ENCODE results near the gene OR2T27.

OR2T27 gene

DNA sequence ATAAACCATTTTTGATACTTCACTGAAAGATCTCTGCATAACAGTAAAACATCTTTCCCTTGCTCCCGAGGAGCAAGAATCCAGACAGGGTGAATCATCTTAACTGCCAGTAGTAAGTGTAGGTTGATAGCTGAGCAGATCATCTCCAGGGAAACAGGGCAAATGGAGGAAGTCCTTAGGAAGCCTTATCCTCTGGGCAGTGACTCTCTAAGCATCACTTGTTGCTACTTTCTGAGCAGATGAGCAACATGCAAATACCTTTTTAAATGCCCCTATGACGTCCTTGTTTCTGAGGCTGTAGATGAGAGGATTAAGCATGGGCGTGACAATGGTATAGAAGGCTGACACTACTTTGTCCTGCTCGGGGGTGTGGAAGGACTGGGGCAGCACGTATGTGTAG is 29.4 kb downstream of the OR2T27 start:
- ChIA-PET CTCF (no interaction called here), POLR2A (no interaction called here)
- H3K27ac ChIP-seq (ENCODE audit: extremely low read depth, low read depth, low read length), result no peak overlapping the region
- no peaks in the 10 kb centered on the region for H3K9me3 ChIP-seq (ENCODE audit: control insufficient read depth, insufficient read depth, low read depth, low read length)
- H3K4me1 ChIP-seq (ENCODE audit: control insufficient read depth, insufficient read depth, low read length), result no peaks in the 10 kb centered on the region
- TF ChIP-seq REPIN1 (tag by site-specific recombination; IDR thresholded peaks at IDR 0.05; ENCODE audit: low read depth) (no peak), ZNF658 (tag by site-specific recombination; IDR thresholded peaks at IDR 0.05) (no peak), ZNF76 (tag by site-specific recombination; IDR thresholded peaks at IDR 0.05; ENCODE audit: borderline replicate concordance, low read depth) (no peak), ZNF311 (tag by site-specific recombination; IDR thresholded peaks at IDR 0.05; ENCODE audit: borderline replicate concordance) (no peak), ZNF555 (tag by site-specific recombination; conservative IDR thresholded peaks at IDR 0.05) (no peak), ZNF214 (tag by site-specific recombination; IDR thresholded peaks at IDR 0.05; ENCODE audit: borderline replicate concordance) (no peak), ZNF600 (tag by site-specific recombination; IDR thresholded peaks at IDR 0.05) (no peak), BCL11A (tag by site-specific recombination; IDR thresholded peaks at IDR 0.05; ENCODE audit: low read depth) (no peak), GLIS2 (tag by site-specific recombination; IDR thresholded peaks at IDR 0.05) (no peak)
- TF ChIP-seq, protein P1, sequence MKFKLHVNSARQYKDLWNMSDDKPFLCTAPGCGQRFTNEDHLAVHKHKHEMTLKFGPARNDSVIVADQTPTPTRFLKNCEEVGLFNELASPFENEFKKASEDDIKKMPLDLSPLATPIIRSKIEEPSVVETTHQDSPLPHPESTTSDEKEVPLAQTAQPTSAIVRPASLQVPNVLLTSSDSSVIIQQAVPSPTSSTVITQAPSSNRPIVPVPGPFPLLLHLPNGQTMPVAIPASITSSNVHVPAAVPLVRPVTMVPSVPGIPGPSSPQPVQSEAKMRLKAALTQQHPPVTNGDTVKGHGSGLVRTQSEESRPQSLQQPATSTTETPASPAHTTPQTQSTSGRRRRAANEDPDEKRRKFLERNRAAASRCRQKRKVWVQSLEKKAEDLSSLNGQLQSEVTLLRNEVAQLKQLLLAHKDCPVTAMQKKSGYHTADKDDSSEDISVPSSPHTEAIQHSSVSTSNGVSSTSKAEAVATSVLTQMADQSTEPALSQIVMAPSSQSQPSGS (tag by site-specific recombination; IDR thresholded peaks at IDR 0.05; ENCODE audit: low read depth), result no peak
- TF ChIP-seq, protein P2, sequence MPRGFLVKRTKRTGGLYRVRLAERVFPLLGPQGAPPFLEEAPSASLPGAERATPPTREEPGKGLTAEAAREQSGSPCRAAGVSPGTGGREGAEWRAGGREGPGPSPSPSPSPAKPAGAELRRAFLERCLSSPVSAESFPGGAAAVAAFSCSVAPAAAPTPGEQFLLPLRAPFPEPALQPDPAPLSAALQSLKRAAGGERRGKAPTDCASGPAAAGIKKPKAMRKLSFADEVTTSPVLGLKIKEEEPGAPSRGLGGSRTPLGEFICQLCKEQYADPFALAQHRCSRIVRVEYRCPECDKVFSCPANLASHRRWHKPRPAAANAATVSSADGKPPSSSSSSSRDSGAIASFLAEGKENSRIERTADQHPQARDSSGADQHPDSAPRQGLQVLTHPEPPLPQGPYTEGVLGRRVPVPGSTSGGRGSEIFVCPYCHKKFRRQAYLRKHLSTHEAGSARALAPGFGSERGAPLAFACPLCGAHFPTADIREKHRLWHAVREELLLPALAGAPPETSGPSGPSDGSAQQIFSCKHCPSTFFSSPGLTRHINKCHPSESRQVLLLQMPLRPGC (tag by site-specific recombination; IDR thresholded peaks at IDR 0.05), result no peak
- TF ChIP-seq, protein P3, sequence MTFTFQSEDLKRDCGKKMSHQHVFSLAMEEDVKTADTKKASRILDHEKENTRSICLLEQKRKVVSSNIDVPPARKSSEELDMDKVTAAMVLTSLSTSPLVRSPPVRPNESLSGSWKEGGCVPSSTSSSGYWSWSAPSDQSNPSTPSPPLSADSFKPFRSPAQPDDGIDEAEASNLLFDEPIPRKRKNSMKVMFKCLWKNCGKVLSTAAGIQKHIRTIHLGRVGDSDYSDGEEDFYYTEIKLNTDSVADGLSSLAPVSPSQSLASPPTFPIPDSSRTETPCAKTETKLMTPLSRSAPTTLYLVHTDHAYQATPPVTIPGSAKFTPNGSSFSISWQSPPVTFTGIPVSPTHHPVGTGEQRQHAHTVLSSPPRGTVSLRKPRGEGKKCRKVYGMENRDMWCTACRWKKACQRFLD (tag by site-specific recombination; IDR thresholded peaks at IDR 0.05), result no peak
- TF ChIP-seq, protein P4, sequence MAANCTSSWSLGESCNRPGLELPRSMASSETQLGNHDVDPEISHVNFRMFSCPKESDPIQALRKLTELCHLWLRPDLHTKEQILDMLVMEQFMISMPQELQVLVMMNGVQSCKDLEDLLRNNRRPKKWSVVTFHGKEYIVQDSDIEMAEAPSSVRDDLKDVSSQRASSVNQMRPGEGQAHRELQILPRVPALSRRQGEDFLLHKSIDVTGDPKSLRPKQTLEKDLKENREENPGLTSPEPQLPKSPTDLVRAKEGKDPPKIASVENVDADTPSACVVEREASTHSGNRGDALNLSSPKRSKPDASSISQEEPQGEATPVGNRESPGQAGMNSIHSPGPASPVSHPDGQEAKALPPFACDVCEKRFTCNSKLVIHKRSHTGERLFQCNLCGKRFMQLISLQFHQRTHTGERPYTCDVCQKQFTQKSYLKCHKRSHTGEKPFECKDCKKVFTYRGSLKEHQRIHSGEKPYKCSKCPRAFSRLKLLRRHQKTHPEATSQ (tag by site-specific recombination; IDR thresholded peaks at IDR 0.05), result no peak
- H3K36me3 ChIP-seq (ENCODE audit: control insufficient read depth in 2 of 2, insufficient read depth in 1 of 2, low read length in 2 of 2), result no peaks in the 10 kb centered on the region
- H3K4me3 ChIP-seq (ENCODE audit: low read depth, low read length), result no peak overlapping the region

DNA sequence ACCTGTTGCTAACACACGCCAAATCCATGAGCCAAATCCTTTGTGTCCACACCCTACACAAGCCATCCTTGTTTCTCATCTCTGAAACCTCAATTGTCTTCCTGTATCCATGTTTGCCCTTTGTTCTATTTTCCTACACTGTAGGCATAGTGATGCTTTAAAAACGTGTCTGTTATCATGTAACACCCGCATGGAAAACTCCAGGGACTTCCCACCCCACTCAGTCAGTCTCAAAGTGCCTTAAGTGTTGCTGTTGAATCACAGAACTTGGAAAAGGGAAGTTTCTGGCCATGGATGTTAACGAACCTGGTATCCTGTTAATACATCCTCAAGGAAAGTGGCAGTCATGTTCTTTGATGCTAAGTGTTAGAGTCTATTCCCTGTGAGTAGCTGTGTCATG is 30.2 kb downstream of the OR2T27 start:
- POLR2A ChIA-PET, result no interaction called here
- no peak overlapping the region for H3K27ac ChIP-seq (ENCODE audit: extremely low read depth, low read depth, low read length)
- no peaks in the 10 kb centered on the region for H3K36me3 ChIP-seq (ENCODE audit: control insufficient read depth in 2 of 2, insufficient read depth in 1 of 2, low read length in 2 of 2)
- H3K4me1 ChIP-seq (ENCODE audit: control insufficient read depth, insufficient read depth, low read length), result no peaks in the 10 kb centered on the region
- no peak overlapping the region for H3K4me3 ChIP-seq (ENCODE audit: low read depth, low read length)
- CTCF ChIA-PET, result interaction anchor here (0.6 to 5.1 kb wide), 2 partner anchors 76 to 181 kb away, joined by 3 to 25 read pairs; no protein-coding TSS in a partner anchor
- no peaks in the 10 kb centered on the region for H3K9me3 ChIP-seq (ENCODE audit: control insufficient read depth, insufficient read depth, low read depth, low read length)
- TF ChIP-seq KLF1 (tag by site-specific recombination; IDR thresholded peaks at IDR 0.05) (no peak), ZNF529 (tag by site-specific recombination; IDR thresholded peaks at IDR 0.05; ENCODE audit: insufficient replicate concordance) (no peak), ZNF146 (tag by site-specific recombination; IDR thresholded peaks at IDR 0.05) (no peak), ZNF768 (tag by site-specific recombination; IDR thresholded peaks at IDR 0.05) (no peak), ZNF2 (tag by site-specific recombination; IDR thresholded peaks at IDR 0.05) (no peak), MEIS1 (CRISPR knock-in tag; IDR thresholded peaks at IDR 0.05; ENCODE audit: borderline replicate concordance) (no peak), ZNF157 (tag by site-specific recombination; IDR thresholded peaks at IDR 0.05) (no peak), SP3 (tag by site-specific recombination; IDR thresholded peaks at IDR 0.05) (no peak), ZNF266 (tag by site-specific recombination; IDR thresholded peaks at IDR 0.05; ENCODE audit: low read depth) (no peak), SCRT2 (tag by site-specific recombination; IDR thresholded peaks at IDR 0.05) (no peak), ZFP69B (tag by site-specific recombination; IDR thresholded peaks at IDR 0.05) (no peak), GLIS1 (tag by site-specific recombination; IDR thresholded peaks at IDR 0.05) (no peak), ZNF626 (tag by site-specific recombination; IDR thresholded peaks at IDR 0.05) (no peak), ZBTB48 (tag by site-specific recombination; IDR thresholded peaks at IDR 0.05) (no peak), ZNF335 (tag by site-specific recombination; conservative IDR thresholded peaks at IDR 0.05) (no peak), ZBTB8A (tag by site-specific recombination; IDR thresholded peaks at IDR 0.05) (no peak)
- TF ChIP-seq, protein P5, sequence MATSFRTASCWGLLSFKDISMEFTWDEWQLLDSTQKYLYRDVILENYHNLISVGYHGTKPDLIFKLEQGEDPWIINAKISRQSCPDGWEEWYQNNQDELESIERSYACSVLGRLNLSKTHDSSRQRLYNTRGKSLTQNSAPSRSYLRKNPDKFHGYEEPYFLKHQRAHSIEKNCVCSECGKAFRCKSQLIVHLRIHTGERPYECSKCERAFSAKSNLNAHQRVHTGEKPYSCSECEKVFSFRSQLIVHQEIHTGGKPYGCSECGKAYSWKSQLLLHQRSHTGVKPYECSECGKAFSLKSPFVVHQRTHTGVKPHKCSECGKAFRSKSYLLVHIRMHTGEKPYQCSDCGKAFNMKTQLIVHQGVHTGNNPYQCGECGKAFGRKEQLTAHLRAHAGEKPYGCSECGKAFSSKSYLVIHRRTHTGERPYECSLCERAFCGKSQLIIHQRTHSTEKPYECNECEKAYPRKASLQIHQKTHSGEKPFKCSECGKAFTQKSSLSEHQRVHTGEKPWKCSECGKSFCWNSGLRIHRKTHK (tag by site-specific recombination; IDR thresholded peaks at IDR 0.05), result no peak

Data from HEK293 (cell line).